Measurements from ENCODE around the gene ARHGAP22.

ARHGAP22 gene

GRCh38 chr10:48533540-48533939, 71.3 kb downstream of the ARHGAP22 start:
- DNase-seq (ENCODE audit: low read depth in 2 of 2): no peak

GRCh38 chr10:48531486-48531885, 73.4 kb downstream of the ARHGAP22 start:
- DNase-seq (ENCODE audit: low read depth in 2 of 2): no peak

GRCh38 chr10:48529331-48529730, 75.5 kb downstream of the ARHGAP22 start:
- no peak for DNase-seq (ENCODE audit: low read depth in 2 of 2)

GRCh38 chr10:48527756-48528155, 77.1 kb downstream of the ARHGAP22 start:
- DNase-seq (ENCODE audit: low read depth in 2 of 2): no peak

- no peak for DNase-seq (ENCODE audit: low read depth in 2 of 2)
Observed at GRCh38 chr10:48526846-48527505, 77.9 kb downstream of the ARHGAP22 start.

GRCh38 chr10:48526011-48526821, 78.7 kb downstream of the ARHGAP22 start:
- peak; percentile 69 to 75 for DNase-seq (ENCODE audit: low read depth in 2 of 2)

- no peak for DNase-seq (ENCODE audit: low read depth in 2 of 2)
Observed at GRCh38 chr10:48525113-48525512, 79.8 kb downstream of the ARHGAP22 start.

- DNase-seq (ENCODE audit: low read depth in 2 of 2): no peak
Observed at GRCh38 chr10:48523820-48524758, 80.8 kb downstream of the ARHGAP22 start.

GRCh38 chr10:48523212-48523819, 81.6 kb downstream of the ARHGAP22 start:
- DNase-seq (ENCODE audit: low read depth in 2 of 2): peak; percentile 76 to 77

- DNase-seq (ENCODE audit: low read depth in 2 of 2): no peak
Observed at GRCh38 chr10:48522011-48522765, 82.7 kb downstream of the ARHGAP22 start.

GRCh38 chr10:48520594-48520993, 84.3 kb downstream of the ARHGAP22 start:
- no peak for DNase-seq (ENCODE audit: low read depth in 2 of 2)

GRCh38 chr10:48520184-48520506, 84.7 kb downstream of the ARHGAP22 start:
- DNase-seq (ENCODE audit: low read depth in 2 of 2): no peak

- no peak for DNase-seq (ENCODE audit: low read depth in 2 of 2)
Observed at GRCh38 chr10:48519481-48520183, 85.2 kb downstream of the ARHGAP22 start.

- DNase-seq (ENCODE audit: low read depth in 2 of 2): no peak
Observed at GRCh38 chr10:48518986-48519385, 85.9 kb downstream of the ARHGAP22 start.

- no peak for DNase-seq (ENCODE audit: low read depth in 2 of 2)
Observed at GRCh38 chr10:48517911-48518811, 86.7 kb downstream of the ARHGAP22 start.

GRCh38 chr10:48517482-48517881, 87.4 kb downstream of the ARHGAP22 start:
- DNase-seq (ENCODE audit: low read depth in 2 of 2): no peak

GRCh38 chr10:48516911-48517310, 88.0 kb downstream of the ARHGAP22 start:
- no peak for DNase-seq (ENCODE audit: low read depth in 2 of 2)

- no peak for DNase-seq (ENCODE audit: low read depth in 2 of 2)
Observed at GRCh38 chr10:48514916-48515315, 90.0 kb downstream of the ARHGAP22 start.

- DNase-seq (ENCODE audit: low read depth in 2 of 2): no peak
Observed at GRCh38 chr10:48514255-48514654, 90.6 kb downstream of the ARHGAP22 start.

Measured in fibroblast of skin of left quadriceps (primary cell).